GM23248 (cell line): Measurements from ENCODE around the gene KCTD7.
"Not testable (repeated sequence)": the region's sequence is repeated elsewhere in the genome, so short reads cannot be mapped to it uniquely, and the experiment has no call there.

Experiments
- EZH2 ChIP-seq: fragments of 200-600 bp; sonication (generic); IDR thresholded peaks from 2 replicates; pipeline ENCODE4 v1.6.1; 2018; ENCODE audit warnings: antibody characterized with exemption, mild to moderate bottlenecking; ENCODE audit not compliant: insufficient read depth, poor library complexity, severe bottlenecking
- EZH2phosphoT487 ChIP-seq: fragments of 200-600 bp; sonication (generic); IDR thresholded peaks from 2 replicates; pipeline ENCODE4 v1.6.1; 2018; ENCODE audit warnings: antibody characterized with exemption, moderate library complexity, mild to moderate bottlenecking, low read depth; ENCODE audit not compliant: insufficient read depth

- TF ChIP-seq EZH2phosphoT487, EZH2: not testable (repeated sequence)
Measured at GRCh38 chr7:66580380-66580779, 48.3 kb upstream of the KCTD7 start.
